Measurements from ENCODE around the gene HSPA4L.

HSPA4L gene

DNA sequence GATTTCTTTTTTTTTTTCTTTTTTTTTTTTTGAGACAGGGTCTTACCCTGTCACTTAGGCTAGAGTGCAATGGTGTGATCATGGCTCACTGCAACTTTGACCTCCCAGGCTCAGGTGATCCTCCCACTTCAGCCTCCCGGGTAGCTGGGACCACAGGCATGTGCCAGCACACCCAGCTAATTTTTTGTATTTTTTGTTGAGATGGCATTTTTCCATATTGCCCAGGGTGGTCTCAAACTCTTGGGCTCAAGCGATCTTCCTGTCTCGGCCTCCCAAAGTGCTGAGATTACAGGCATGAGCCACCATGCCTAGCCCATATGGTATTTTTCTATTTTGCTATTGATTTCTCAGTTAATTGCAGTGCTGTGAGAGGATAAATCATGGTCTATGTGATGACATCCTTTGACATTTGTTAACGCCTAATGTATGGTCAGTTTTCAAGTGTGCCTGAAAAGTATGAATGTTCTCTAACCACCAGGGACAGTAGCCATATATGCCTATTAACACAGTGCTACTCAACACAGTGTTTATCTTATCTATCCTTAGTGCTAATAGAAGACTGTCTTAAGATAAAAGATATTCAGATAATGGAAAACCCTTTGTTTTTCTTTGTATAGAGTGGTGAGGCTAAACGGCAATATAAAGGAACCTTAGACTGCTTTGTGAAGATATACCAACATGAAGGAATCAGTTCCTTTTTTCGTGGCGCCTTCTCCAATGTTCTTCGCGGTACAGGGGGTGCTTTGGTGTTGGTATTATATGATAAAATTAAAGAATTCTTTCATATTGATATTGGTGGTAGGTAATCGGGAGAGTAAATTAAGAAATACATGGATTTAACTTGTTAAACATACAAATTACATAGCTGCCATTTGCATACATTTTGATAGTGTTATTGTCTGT is 9.1 kb upstream of the HSPA4L start:
- in situ Hi-C loops (cut with HindIII; ENCODE audit: low pct_unique_long_range_greater_than_20kb, low sequenced_read_pairs) = no loop called here
- no peak for DNase-seq (ENCODE audit: low read depth in 1 of 2, low spot score in 1 of 2)
- TF ChIP-seq JUND (IDR thresholded peaks at IDR 0.05; ENCODE audit: low read depth) = no peak

DNA sequence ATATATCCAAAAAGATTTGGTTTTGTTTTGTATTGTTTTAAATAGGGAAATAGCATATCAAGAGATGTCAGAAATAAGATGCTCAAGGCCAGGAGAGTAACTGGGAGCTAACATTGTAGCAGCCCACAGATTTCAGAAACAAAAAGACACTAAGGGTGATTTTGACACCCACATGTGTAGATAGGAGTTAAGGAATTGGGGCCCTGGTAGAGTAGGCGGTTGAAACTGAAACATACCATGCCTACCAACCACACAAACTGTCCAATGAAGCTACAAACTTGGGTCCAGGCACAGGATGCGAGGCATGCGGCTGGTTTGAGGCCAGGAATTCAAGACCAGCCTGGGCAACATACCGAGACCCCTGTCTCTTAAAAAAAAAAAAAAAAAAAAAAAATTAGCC is 6.3 kb upstream of the HSPA4L start:
- no peak for TF ChIP-seq JUND (IDR thresholded peaks at IDR 0.05; ENCODE audit: low read depth)
- in situ Hi-C loops (cut with HindIII; ENCODE audit: low pct_unique_long_range_greater_than_20kb, low sequenced_read_pairs) = no loop called here
- DNase-seq (ENCODE audit: low read depth in 1 of 2, low spot score in 1 of 2) = no peak

DNA sequence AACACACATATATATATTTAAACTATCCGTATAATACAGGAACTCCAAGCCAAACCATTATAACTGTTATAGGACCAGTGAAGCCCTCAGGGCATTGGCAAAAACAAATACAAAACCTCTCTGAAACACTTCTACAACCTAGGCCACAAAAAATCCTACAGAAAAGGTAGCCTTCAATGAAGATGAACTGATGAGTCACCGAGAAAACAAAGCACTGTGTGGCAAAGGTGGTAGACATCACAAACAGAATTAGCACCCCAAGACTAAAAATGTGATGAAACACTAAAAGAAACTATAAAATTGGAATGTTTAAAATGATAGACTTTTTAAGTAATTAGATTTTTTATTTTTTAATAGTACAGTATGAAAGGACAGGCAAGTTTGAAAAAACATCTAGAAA is 5.5 kb upstream of the HSPA4L start:
- in situ Hi-C loops (cut with HindIII; ENCODE audit: low pct_unique_long_range_greater_than_20kb, low sequenced_read_pairs) = no loop called here

DNA sequence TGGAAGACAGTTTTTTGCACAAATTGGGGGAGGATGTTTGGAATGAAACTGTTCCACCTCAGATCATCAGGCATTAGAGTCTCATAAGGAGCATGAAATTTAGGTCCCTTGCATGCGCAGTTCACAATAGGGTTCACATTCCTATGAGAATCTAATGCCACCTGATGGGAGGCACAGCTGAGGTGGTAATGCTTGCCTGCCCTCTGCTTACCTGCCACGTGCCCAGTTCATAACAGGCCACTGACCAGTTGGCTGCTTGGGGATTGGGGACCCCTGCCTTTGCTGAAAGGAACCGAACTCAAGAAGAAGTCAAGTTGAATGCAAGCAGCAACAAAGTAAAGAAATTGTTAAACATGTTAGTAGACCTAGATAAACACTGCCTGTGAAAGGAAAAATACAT is 4.6 kb upstream of the HSPA4L start:
- TF ChIP-seq JUND (IDR thresholded peaks at IDR 0.05; ENCODE audit: low read depth) = no peak
- DNase-seq (ENCODE audit: low read depth in 1 of 2, low spot score in 1 of 2) = no peak
- in situ Hi-C loops (cut with HindIII; ENCODE audit: low pct_unique_long_range_greater_than_20kb, low sequenced_read_pairs) = no loop called here

More for the DNA sequence above, 5.5 kb upstream of the HSPA4L start:
- no peak for TF ChIP-seq JUND (IDR thresholded peaks at IDR 0.05; ENCODE audit: low read depth)
- DNase-seq (ENCODE audit: low read depth in 1 of 2, low spot score in 1 of 2) = no peak

DNA sequence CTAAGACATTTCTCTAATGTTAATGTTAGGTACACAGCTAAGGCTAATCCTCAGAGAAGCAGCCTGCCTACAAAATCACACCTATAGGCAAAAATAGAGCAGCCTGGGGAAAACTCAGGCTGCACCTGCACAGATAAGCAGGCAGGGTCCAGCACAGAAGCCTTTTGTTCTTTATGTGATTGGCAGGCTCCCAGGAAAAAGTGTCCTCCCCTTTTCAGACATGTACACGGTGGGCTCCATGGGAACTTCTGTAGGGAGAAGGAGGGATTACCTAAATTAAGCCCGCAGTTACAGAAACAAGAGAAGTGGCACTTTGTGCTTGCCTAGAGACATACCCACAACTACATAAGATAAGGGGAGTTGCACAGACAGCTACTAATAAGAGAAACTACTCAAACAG is 4.0 kb upstream of the HSPA4L start:
- TF ChIP-seq JUND (IDR thresholded peaks at IDR 0.05; ENCODE audit: low read depth) = no peak
- in situ Hi-C loops (cut with HindIII; ENCODE audit: low pct_unique_long_range_greater_than_20kb, low sequenced_read_pairs) = no loop called here
- no peak for DNase-seq (ENCODE audit: low read depth in 1 of 2, low spot score in 1 of 2)

DNA sequence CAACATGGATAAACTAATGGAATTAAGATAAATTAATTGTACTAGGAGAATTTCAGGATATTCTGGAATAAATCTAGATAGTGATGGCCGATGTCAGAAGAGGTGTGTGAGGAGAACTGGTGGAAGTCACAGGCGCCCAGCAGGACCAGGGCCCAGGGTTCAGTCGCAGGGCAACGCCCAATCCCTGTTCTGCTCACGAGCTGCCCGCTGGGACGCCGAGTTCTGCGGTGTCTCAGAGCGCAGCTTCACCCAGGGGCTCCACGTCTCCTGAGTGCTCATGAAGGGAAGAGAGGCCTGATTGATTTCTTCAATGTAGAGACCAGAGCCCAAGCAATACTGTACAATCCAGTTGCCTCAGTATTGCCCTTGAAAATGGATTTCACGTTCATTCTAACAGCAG is 1.5 kb upstream of the HSPA4L start:
- in situ Hi-C loops (cut with HindIII; ENCODE audit: low pct_unique_long_range_greater_than_20kb, low sequenced_read_pairs) = no loop called here
- TF ChIP-seq JUND (IDR thresholded peaks at IDR 0.05; ENCODE audit: low read depth) = no peak
- no peak for DNase-seq (ENCODE audit: low read depth in 1 of 2, low spot score in 1 of 2)

DNA sequence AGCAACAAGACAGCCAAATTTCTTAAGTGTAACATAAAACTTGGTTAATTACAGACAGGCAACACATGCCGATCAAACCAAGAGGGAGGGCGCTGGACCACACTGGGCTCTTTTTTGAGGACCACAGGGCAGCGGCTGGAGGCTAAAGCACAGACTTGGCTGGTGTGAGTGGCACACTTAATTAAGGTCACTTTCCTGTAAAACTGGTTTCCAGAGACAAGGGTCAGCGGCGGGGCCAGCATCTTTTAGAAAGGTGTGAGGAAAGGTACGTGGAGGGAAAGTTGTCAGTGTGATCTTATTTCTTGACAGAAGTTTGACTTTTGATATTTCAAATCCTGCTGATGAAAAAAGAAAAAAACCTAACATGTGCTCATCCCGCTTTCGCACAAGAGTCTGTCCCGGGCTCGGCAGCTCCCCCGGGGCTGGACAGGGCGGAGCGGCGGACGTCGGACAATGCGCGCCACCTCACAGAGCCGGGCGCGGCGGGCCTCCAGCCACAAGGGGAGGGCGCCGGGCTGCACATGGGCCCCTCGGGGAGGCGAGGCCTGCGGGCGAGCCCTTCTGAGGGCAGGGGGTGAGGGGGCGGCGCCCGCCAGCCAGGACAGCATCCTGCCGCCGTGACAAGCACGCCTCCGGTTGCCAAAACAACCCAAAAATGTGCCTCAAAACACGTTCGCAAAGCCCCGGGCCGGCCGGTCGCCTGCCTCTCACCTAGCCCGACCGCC is 660 bp upstream of the HSPA4L start:
- no peak for TF ChIP-seq JUND (IDR thresholded peaks at IDR 0.05; ENCODE audit: low read depth)
- peak; percentile 28 to 73 for DNase-seq (ENCODE audit: low read depth in 1 of 2, low spot score in 1 of 2)
- in situ Hi-C loops (cut with HindIII; ENCODE audit: low pct_unique_long_range_greater_than_20kb, low sequenced_read_pairs) = no loop called here

DNA sequence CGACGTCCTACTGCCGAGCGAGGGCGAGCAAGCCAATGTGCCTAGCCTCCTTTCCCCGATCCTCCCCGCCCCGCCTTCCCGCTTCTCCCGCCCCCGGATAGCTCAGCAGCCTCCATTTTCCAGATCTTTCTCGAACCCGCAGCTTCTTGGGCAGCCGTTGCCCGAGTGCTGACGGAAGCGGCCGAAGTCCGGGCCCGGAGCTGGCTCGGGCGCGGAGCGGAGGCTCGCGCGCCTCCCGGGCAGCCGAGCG is 172 bp upstream of the HSPA4L start:
- peak; percentile 82 to 88 for DNase-seq (ENCODE audit: low read depth in 1 of 2, low spot score in 1 of 2)
- no peak for TF ChIP-seq JUND (IDR thresholded peaks at IDR 0.05; ENCODE audit: low read depth)
- in situ Hi-C loops (cut with HindIII; ENCODE audit: low pct_unique_long_range_greater_than_20kb, low sequenced_read_pairs) = no loop called here

DNA sequence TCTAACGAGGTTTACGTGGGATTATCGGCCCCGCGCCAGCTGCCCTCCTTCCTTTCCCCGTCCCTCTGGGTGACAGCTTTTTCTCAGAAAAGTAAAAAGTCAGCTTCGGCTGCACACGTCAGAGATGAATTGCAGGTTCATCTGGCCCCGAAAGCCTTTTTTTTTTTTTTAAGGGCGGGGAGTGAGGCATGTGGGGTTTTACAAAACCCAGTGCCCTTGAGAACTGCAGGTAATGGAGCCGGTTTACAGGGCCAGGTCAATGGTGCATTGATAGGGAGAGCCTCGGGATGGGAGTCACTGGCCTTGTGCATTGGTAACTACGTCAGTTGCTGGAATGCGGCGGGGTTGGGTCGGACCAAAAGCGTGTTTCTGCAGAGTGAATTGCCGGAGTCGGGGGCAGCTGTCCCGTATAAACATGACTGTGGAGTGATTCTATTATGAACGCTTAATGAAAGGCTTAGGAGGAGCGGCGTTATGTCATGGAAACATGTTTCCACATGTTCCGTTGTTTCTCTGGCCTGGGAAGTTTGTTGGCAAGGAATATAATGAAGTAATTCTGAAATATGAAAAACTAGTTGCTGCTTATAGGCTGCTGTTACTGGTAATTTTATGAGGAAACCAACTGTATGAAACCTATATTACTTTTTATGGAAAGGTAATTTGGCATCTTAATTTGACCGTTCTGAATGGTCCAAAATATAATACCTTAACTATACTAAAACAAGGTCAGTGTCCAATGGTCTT is 1.1 kb downstream of the HSPA4L start:
- in situ Hi-C loops (cut with HindIII; ENCODE audit: low pct_unique_long_range_greater_than_20kb, low sequenced_read_pairs) = no loop called here
- no peak for TF ChIP-seq JUND (IDR thresholded peaks at IDR 0.05; ENCODE audit: low read depth)
- peak; percentile 27 to 33 for DNase-seq (ENCODE audit: low read depth in 1 of 2, low spot score in 1 of 2)

DNA sequence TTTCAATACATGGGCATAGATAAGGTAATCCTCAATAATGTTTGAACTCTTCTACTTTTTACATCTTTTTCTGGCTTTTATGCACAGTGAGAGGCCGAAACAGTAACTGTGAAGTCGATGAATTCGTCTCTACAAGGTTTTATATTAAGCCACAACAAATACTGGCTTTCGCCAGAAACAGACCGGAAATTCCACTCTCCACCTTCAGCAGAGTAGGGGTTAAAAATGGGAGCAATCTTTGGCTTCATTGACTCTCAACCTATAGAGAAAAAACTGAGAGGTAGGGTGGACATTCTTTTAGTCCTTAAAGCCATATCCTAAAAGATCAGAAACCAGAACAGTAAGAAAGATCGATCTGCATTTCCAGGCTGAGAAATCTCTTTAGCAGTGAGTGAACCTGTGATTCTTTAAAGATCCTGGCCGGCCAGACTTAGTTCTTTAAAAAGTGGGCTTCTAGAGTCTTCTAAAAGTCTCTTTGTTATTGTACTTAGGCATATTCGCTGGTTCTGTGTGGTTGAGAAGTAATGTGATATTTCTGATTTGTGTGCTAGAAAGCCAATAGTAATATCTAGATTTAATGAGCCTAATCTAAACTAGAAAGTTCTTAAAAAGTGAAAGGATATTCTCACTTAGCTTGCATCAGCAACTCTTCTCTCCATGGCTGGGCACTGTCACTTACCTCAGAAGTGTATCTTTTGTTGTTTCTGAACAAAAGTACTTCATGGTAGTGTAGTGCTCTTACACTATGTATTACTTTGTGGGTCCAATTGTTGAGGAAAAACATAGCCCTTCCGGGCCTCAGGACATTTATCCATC is 2.0 kb downstream of the HSPA4L start:
- in situ Hi-C loops (cut with HindIII; ENCODE audit: low pct_unique_long_range_greater_than_20kb, low sequenced_read_pairs) = no loop called here
- DNase-seq (ENCODE audit: low read depth in 1 of 2, low spot score in 1 of 2) = no peak
- TF ChIP-seq JUND (IDR thresholded peaks at IDR 0.05; ENCODE audit: low read depth) = no peak

DNA sequence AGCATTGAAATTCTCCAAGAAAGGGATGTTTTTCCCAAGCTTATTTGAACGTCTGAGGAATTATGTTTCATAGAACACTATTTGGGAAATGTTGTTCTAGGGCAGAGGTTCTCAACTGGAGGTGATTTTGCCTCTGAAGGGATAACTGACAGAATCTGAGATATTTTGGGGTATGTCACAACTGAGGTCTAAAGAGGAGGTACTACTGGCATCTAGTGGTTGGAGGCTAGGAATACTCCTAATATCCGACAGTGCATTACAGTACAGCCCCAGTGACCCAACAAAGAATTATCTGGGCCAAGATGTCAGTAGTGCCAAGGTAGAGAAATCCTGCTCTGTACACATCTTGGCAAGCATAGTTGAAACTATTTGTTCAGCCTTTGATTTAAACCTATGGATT is 6.4 kb downstream of the HSPA4L start:
- in situ Hi-C loops (cut with HindIII; ENCODE audit: low pct_unique_long_range_greater_than_20kb, low sequenced_read_pairs) = no loop called here
- DNase-seq (ENCODE audit: low read depth in 1 of 2, low spot score in 1 of 2) = peak in 1 of 2 experiments; percentile 31
- no peak for TF ChIP-seq JUND (IDR thresholded peaks at IDR 0.05; ENCODE audit: low read depth)

DNA sequence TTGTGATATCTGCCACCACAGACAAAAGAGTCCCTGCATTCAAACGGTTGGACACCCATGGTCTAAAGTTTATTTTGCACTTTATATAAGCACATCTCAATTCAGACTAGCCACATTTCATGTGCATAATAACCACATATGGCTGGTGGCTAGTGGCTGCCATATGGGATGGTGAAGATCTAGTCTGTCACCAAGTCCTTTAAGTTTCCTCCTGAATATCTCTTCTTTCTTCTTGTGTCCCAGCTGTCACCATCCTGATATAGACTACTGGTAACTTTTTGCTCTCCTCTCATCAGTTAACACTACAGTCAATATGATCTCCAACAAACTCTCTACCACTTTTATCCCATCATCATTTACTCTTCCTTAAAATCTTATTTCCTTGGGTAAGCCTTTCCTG is 9.3 kb downstream of the HSPA4L start:
- no peak for TF ChIP-seq JUND (IDR thresholded peaks at IDR 0.05; ENCODE audit: low read depth)
- no peak for DNase-seq (ENCODE audit: low read depth in 1 of 2, low spot score in 1 of 2)
- in situ Hi-C loops (cut with HindIII; ENCODE audit: low pct_unique_long_range_greater_than_20kb, low sequenced_read_pairs) = no loop called here
